ENCODE measurements around the gene SAMSN1. TPM values are rescaled to one million over a fixed set of nuclear protein-coding genes. Genes with fewer than 3 reads are reported as not detected.

SAMSN1 gene
- total RNA-seq, 4 donors from 2014 or later: 0.82 to 1.4 (median 1.4) TPM; not detected in 1

- in situ Hi-C loops (cut with MboI; ENCODE audit: low sequenced_read_pairs in 4 of 4): no loop called here
These were observed 76.5 kb downstream of the SAMSN1 start for GRCh38 chr21:14469641-14470040.

GRCh38 chr21:14466715-14467114 lies 79.4 kb downstream of the SAMSN1 start:
- intact Hi-C loops (cut with DNase I; ENCODE audit: low total_unique reads): no loop called here
- ATAC-seq (no peak), DNase-seq (no peak)
- Histone ChIP-seq H3K27ac (no peak overlapping the region), H3K4me3 (no peak overlapping the region), H3K36me3 (no peaks in the 10 kb centered on the region), H3K9me3 (peaks cover 0 to 2% (median 0%) of the 10 kb centered on the region in 3 donors), H3K4me1 (no peaks in the 10 kb centered on the region), H3K27me3 (no peaks in the 10 kb centered on the region)
- TF ChIP-seq CTCF (IDR thresholded peaks at IDR 0.05 in 4 of 5, conservative IDR thresholded peaks at IDR 0.05 in 1 of 5) (no peak), POLR2A (IDR thresholded peaks at IDR 0.05) (no peak)
- in situ Hi-C loops (cut with MboI; ENCODE audit: low sequenced_read_pairs in 4 of 4): no loop called here

More at GRCh38 chr21:14469641-14470040, 76.5 kb downstream of the SAMSN1 start:
- H3K9me3 ChIP-seq: no peaks in the 10 kb centered on the region
- no peaks in the 10 kb centered on the region for H3K27me3 ChIP-seq
- TF ChIP-seq CTCF (IDR thresholded peaks at IDR 0.05 in 4 of 5, conservative IDR thresholded peaks at IDR 0.05 in 1 of 5) (no peak), POLR2A (IDR thresholded peaks at IDR 0.05) (no peak)
- ATAC-seq (no peak), DNase-seq (no peak)
- no peaks in the 10 kb centered on the region for H3K36me3 ChIP-seq
- H3K27ac ChIP-seq: no peak overlapping the region
- intact Hi-C loops (cut with DNase I; ENCODE audit: low total_unique reads): no loop called here
- H3K4me1 ChIP-seq: no peaks in the 10 kb centered on the region
- H3K4me3 ChIP-seq: no peak overlapping the region

GRCh38 chr21:14457762-14458161 lies 88.4 kb downstream of the SAMSN1 start:
- H3K36me3 ChIP-seq: no peaks in the 10 kb centered on the region
- no peaks in the 10 kb centered on the region for H3K27me3 ChIP-seq
- no peaks in the 10 kb centered on the region for H3K4me1 ChIP-seq
- DNase-seq (no peak), ATAC-seq (no peak)
- no peak overlapping the region for H3K4me3 ChIP-seq
- in situ Hi-C loops (cut with MboI; ENCODE audit: low sequenced_read_pairs in 4 of 4): no loop called here
- H3K9me3 ChIP-seq: no peaks in the 10 kb centered on the region
- H3K27ac ChIP-seq: no peak overlapping the region
- intact Hi-C loops (cut with DNase I; ENCODE audit: low total_unique reads): no loop called here
- TF ChIP-seq POLR2A (IDR thresholded peaks at IDR 0.05) (no peak), CTCF (IDR thresholded peaks at IDR 0.05 in 4 of 5, conservative IDR thresholded peaks at IDR 0.05 in 1 of 5) (no peak)

GRCh38 chr21:14456911-14457310 lies 89.2 kb downstream of the SAMSN1 start:
- Histone ChIP-seq H3K27ac (no peak overlapping the region), H3K4me3 (no peak overlapping the region), H3K36me3 (no peaks in the 10 kb centered on the region), H3K27me3 (no peaks in the 10 kb centered on the region), H3K4me1 (no peaks in the 10 kb centered on the region), H3K9me3 (no peaks in the 10 kb centered on the region)
- no peak for TF ChIP-seq CTCF (IDR thresholded peaks at IDR 0.05 in 4 of 5, conservative IDR thresholded peaks at IDR 0.05 in 1 of 5)
- TF ChIP-seq POLR2A (IDR thresholded peaks at IDR 0.05): no peak
- intact Hi-C loops (cut with DNase I; ENCODE audit: low total_unique reads): no loop called here
- no peak for ATAC-seq
- in situ Hi-C loops (cut with MboI; ENCODE audit: low sequenced_read_pairs in 4 of 4): no loop called here
- DNase-seq: no peak
